HG02885 (cell line): Measurements from ENCODE around the gene GPHA2.
A peak's percentile ranks its signal among the peaks of the same experiment; 100 is the strongest.

Experiments
- ATAC-seq: cut with Tn5 transposase; IDR thresholded peaks from one replicate; pipeline ENCODE4 v1.9.1; 2021; ENCODE audit warnings: mild to moderate bottlenecking; ENCODE audit not compliant: unreplicated experiment, poor library complexity

The GPHA2 gene

GRCh38 chr11:64931290-64931689, 4.4 kb downstream of the GPHA2 start:
- no peak for ATAC-seq

DNA sequence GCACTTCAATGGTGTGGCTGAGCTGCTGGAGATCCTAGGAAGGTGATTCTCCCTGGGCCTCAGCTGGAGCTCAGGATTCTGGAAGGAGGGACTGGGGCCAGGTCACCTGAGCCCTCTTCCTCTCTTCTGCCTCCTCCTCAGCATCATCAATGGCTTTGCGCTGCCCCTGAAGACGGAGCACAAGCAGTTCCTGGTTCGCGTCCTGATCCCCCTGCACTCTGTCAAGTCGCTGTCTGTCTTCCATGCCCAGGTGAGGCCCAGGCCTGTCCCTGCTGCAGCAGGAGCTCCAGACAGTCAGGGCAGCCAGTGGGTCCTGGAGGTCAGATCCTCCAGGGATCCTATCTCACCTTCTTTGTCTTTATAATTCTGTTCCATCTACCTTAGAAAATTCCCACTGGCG, 5.4 kb downstream of the GPHA2 start:
- ATAC-seq = no peak

- no peak for ATAC-seq
Measured at GRCh38 chr11:64929625-64930024, 6.1 kb downstream of the GPHA2 start.

DNA sequence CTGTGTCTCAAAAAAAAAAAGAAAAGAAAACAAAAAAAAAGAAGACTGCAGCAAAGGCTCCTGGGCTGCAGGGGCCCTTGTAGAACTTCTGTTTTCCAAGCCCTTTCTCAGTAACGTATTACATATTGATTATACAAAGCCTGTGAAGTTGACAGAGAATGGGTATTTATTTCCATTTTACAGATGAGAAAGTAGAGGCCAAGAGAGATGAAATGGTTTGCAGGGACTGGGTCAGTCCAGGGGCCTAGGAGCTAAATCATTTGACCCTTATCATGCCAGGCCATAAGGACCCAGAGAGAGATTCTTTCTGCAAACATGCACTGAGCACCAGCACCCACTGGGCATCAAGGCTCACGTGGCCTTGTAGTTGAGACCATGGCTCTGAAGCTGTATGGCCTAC, 6.7 kb downstream of the GPHA2 start:
- ATAC-seq = no peak

GRCh38 chr11:64926689-64927088, 9.0 kb downstream of the GPHA2 start:
- ATAC-seq = no peak

DNA sequence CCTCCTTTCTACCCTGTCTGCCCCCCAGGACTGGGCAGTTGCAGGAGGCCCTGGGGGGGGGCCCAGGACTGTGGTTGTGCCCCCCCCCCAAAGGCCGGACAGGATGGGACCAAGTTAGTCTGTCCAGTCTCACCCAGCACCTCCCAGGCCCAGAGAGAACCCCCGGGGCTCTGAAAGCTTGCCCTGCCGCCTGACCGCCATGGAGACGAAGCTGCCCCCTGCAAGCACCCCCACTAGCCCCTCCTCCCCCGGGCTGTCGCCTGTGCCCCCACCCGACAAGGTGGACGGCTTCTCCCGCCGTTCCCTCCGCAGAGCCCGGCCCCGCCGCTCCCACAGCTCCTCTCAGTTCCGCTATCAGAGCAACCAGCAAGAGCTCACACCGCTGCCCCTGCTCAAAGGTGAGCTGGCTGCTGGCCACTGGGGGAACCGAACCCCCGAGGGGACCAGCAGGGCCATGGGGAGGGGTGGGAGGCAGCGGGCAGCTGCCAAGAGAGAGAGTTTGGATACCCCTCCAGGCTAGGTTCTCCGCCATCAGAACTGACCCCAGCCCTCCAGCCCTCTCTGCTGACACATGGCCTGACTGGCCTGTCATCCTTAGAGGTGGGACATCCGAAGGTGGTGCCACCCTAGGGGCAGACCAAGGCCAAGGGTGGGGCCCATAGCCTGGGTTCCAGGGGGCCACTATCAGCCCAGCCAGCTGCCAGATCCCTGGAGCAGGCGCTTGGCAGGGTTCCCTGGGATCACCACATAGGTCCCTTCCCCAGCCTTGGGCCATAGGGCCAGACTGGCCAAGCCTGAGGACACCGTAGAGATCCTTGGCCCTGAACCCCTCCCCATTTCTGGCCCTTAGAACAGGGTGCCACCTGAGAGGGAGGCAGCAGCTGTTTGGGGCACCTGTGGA, 9.9 kb downstream of the GPHA2 start:
- ATAC-seq = no peak

DNA sequence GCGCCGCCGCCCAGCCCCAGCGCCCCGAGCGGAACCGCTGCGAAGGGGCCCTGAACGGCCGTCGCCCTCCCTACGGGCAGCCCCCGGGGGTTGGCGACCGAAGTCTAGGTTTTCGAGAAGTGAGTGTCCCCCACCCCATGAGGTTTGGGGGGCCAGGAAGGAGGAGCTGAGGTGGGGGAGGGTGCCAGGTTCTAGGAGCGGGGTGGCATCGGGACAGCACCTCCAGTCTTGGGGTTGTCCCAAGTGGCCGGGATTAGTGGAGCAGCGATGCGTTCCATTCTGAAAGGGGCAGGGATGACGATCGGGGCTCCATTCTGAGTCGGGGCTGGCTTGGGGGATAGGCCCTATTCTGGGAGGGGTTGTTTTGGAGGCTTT, 10.8 kb downstream of the GPHA2 start:
- ATAC-seq = no peak

GRCh38 chr11:64923944-64924909, 11.5 kb downstream of the GPHA2 start, which contains the start of gene PPP2R5B:
Gene PPP2R5B, plus strand, starts transcription at chr11:64924689. Its CDS starts 1,046 bp downstream, at chr11:64925735.
- peak; percentile 82 for ATAC-seq

DNA sequence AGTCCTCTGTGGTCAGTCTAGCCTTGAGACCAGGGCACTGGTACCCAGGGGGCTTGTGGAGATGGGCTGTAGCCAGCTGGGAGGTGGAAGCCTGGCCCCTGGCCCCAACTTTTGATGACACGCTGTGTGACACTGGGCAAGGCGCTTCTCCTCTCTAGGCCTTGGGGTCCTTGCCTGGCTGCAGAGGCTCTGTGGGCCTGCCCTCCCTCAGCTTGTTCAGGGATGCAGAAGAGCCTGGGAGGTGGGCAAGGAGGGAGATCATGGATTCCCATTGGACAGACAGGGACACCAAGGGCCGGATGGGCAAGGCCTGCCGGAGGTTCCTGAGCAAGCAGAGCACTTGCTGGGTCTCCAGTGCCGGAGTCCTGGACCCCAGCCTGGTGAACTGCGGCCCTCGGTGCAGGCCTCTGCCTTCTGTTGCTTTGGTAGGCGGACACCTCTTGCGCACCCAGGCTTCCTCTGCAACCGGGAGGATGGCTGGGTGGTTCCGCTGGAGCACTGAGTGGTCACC, 12.5 kb downstream of the GPHA2 start:
- ATAC-seq = no peak

GRCh38 chr11:64921384-64921783, 14.3 kb downstream of the GPHA2 start:
- no peak for ATAC-seq

DNA sequence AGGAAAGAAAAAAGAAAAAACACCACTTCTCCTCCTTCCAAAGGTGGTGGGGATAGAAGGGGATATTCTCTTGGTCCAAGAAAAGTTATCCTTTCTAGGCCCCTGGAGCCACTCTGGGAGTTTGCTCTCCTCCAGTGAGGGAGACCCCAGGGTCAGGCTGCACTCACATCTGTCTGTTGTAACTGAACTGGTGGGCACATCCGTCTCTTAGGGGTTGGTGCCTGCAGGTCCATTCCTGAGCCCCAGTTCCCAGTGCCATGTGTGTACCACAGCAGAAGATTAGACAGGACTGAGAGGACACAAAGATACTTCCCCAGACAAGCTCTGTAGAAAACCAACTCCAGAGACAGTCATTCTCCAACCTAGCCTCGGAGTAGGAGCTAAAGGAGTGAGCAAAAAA, 15.6 kb downstream of the GPHA2 start:
- no peak for ATAC-seq

- ATAC-seq = no peak
Measured at GRCh38 chr11:64919627-64920026, 16.1 kb downstream of the GPHA2 start.

- no peak for ATAC-seq
Measured at GRCh38 chr11:64918017-64918416, 17.7 kb downstream of the GPHA2 start.

GRCh38 chr11:64917663-64917995, 18.1 kb downstream of the GPHA2 start:
- ATAC-seq = no peak

DNA sequence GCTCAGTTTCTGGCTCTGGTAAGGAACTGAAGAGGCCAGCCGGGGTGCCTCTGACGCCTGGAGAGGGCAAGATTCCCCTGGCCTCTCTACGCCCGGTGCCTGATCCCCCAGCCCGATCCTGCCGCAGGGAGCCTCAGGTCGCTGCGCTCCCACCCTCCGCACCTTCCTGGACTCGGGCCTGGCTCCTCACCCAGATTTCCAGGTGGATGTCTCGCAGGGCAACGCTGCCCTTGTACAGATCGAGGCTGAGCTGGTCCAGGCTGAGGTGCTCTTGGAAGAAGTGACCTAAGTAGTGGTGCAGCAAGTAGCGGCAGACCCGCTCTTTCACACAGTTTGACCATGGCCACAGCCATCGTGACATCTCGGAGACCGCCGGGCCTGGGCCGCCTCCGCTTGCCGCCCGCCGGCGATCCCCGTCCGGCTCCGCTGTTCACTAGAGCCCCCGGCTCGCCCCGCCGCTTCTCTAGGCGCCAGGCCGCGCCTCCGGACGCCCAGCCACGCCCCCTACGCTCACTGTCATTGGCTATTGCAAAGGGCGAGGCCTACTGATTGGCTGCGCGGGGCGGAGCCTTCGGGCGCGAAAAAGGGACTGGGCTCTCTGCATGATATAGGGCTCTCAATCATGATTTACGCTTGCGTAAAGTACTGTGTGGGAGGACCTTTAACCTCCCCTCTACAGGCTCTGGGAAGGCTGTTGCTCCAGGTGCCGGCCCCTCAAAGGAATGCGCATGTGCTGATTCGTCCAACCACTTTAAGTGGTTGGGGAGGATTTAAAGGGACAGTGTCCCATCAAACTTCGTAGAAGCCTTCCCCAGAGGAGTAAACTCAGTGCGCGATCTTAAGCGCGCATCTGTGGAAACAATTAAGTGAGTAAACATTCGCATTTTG, 18.7 kb downstream of the GPHA2 start, which contains the start of gene ATG2A:
TSS of gene ATG2A (minus strand) at position 435 of the 888 bp plus-strand sequence. CDS start at position 361, 74 bp downstream.
- peak; percentile 94 for ATAC-seq

- peak; percentile 17 for ATAC-seq
Measured at GRCh38 chr11:64916040-64916774, 19.5 kb downstream of the GPHA2 start.

GRCh38 chr11:64915376-64915887, 20.3 kb downstream of the GPHA2 start:
- no peak for ATAC-seq

DNA sequence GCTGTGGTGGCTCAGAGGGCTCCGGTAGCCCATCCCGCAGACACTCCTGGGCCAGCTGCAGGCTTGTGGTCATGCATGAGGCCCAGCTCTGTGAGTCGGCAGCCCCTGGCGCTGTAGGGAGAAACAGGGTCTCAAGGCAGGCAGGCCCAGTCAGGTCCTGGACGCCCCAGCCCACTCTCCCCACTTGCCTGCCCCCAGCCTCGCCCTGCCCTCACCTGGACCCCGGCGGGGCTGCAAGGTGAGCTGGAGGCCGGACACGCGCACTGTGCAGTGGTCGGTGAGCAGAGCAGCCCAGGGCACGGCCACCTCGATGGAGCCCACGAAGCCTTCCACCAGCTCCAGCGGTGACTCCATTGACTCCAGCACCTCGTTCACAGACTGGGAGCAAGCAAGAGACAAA, 21.6 kb downstream of the GPHA2 start:
- ATAC-seq = no peak

DNA sequence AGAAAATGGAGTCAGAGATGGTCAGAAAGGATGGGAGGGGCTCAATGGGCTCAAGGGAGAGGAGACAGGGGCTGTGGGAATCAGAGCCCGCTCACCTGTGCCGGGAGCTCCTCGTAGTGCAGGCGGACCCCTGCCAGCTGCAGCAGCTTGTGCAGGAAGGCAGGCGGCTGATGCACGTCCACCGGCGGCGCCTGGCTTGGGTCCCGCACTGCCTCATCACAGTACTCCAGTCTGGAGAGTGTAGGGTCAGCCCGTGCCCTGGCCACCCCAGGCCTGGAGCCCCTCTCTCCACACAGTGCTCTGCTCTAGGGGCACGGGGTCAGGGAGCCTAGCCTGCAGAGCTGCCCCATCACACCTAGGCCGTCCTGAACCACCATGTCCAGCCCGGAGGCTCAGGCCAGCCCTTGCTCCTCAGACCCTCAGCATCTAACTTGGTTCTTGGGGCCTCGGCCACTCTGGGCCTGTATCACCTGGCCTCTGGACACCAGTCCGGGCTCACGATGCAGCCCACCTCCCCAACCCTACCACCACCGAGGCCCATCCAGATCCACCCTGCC, 22.4 kb downstream of the GPHA2 start:
- ATAC-seq = no peak
